Gastrocnemius medialis (tissue), 4 donors: ENCODE measurements around the gene SPATA7.

ENCODE experiments used
- CTCF ChIP-seq, 5 experiments: fragments of 450-650 bp in 3 of 5; fragments of 200-600 bp in 2 of 5; sonication (generic) in 2 of 5; IDR thresholded peaks in 4 of 5; conservative IDR thresholded peaks in 1 of 5; 1 replicate in 4 of 5; 2 replicates in 1 of 5; pipeline ENCODE4 v1.5.1; 2016 to 2019; ENCODE audit warnings: antibody characterized with exemption in 5 of 5, mild to moderate bottlenecking in 3 of 5, moderate library complexity in 3 of 5
- POLR2A ChIP-seq, 2 donors: fragments of 450-650 bp; IDR thresholded peaks; one replicate each; pipeline ENCODE4 v1.6.1; 2017; ENCODE audit warnings: antibody characterized with exemption in 2 of 2, mild to moderate bottlenecking in 2 of 2, moderate library complexity in 2 of 2

GRCh38 chr14:88359500-88359899 lies 26.0 kb upstream of the SPATA7 start:
- TF ChIP-seq CTCF (IDR thresholded peaks at IDR 0.05 in 4 of 5, conservative IDR thresholded peaks at IDR 0.05 in 1 of 5) (no peak), POLR2A (IDR thresholded peaks at IDR 0.05) (no peak)
